Upper lobe of left lung (tissue), 6 donors: ENCODE measurements around the gene AAMDC. TPM values are rescaled to one million over a fixed set of nuclear protein-coding genes. Genes with fewer than 3 reads are reported as not detected.
A peak's percentile ranks its signal among the peaks of the same experiment; 100 is the strongest.
"Not testable (repeated sequence)": the region's sequence is repeated elsewhere in the genome, so short reads cannot be mapped to it uniquely, and the experiment has no call there.

Source experiments
- ATAC-seq, 2 donors: fragments of 200-7000 bp; cut with Tn5 transposase; one replicate each; pipeline ENCODE4 v1.9.1; 2022; ENCODE audit warnings: mild to moderate bottlenecking in 2 of 2, moderate library complexity in 2 of 2; ENCODE audit not compliant: low FRiP score in 2 of 2
- DNase-seq, 2 donors: peaks; one replicate each; pipeline ENCODE4 v3.0.0-alpha.2; 2019 to 2020
- H3K27ac ChIP-seq, 4 donors: fragments of 200-600 bp; sonication (generic); one replicate each; pipeline ENCODE4 v1.5.1; 2016 to 2019
- H3K27me3 ChIP-seq, 4 donors: fragments of 200-600 bp; sonication (generic); one replicate each; pipeline ENCODE4 v1.5.1; 2017 to 2019
- H3K36me3 ChIP-seq, 4 donors: fragments of 200-600 bp; sonication (generic); one replicate each; pipeline ENCODE4 v1.5.1; 2016 to 2019
- H3K4me1 ChIP-seq, 4 donors: fragments of 200-600 bp; sonication (generic); one replicate each; pipeline ENCODE4 v1.5.1; 2018 to 2019
- H3K4me3 ChIP-seq, 4 donors: fragments of 200-600 bp; sonication (generic); one replicate each; pipeline ENCODE4 v1.5.1; 2017 to 2019; ENCODE audit warnings: mild to moderate bottlenecking in 2 of 4, moderate library complexity in 1 of 4
- H3K9me3 ChIP-seq, 4 donors: fragments of 200-600 bp; sonication (generic); one replicate each; pipeline ENCODE4 v1.5.1; 2018 to 2019
- CTCF ChIP-seq, 6 experiments: fragments of 450-650 bp in 4 of 6; fragments of 200-600 bp in 2 of 6; sonication (generic) in 2 of 6; IDR thresholded peaks; one replicate each; pipeline ENCODE4 v1.5.1; 2016 to 2019; ENCODE audit warnings: antibody characterized with exemption in 6 of 6
- EP300 ChIP-seq, 4 donors: sonication (generic); formaldehyde crosslinking; IDR thresholded peaks; one replicate each; pipeline ENCODE4 v1.5.1; 2017; ENCODE audit warnings: antibody characterized with exemption in 4 of 4, control low read depth in 2 of 4
- POLR2A ChIP-seq, 4 donors: fragments of 450-650 bp; IDR thresholded peaks; one replicate each; pipeline ENCODE4 v1.5.1; 2016 to 2017; ENCODE audit warnings: antibody characterized with exemption in 4 of 4, mild to moderate bottlenecking in 2 of 4
- POLR2AphosphoS5 ChIP-seq, 2 donors: sonication (generic); formaldehyde crosslinking; IDR thresholded peaks; one replicate each; pipeline ENCODE4 v1.5.1; 2017; ENCODE audit warnings: antibody characterized with exemption in 2 of 2
- WGBS, 2 donors: methylation state at CpG; one replicate each; pipeline ENCODE4 v1.1.5; 2017 to 2018; 5-methylcytosine and 5-hydroxymethylcytosine counted together
- small RNA-seq, 4 donors: library from RNA; depleted of rRNA; stranded (forward); fragments of <200 nt; gene quantifications; one replicate each; pipeline ENCODE3, GENCODE V24; 2016
- total RNA-seq, 6 donors: library from RNA; depleted of rRNA in 4 of 6; stranded (reverse); fragments of >200 nt in 4 of 6; gene quantifications; one replicate each; pipeline versions ENCODE4 v1.1.0 to v1.2.1, GENCODE V29; 2016 to 2021
- donor health status: DM: no; HTN: no; CAD: no; lungs with moderate emphysema.
- donor health status: DM: no; HTN: yes; CAD: no; lungs with severe emphysema.

The AAMDC gene
- total RNA-seq, 6 donors from 2014 or later: 26.2 to 36.1 (median 29.3) TPM; not detected in 1

GRCh38 chr11:77909277-77909676, 88.3 kb downstream of the AAMDC start:
- Histone ChIP-seq H3K27me3 (no peaks in the 10 kb centered on the region), H3K36me3 (peaks cover 0 to 8% (median 0%) of the 10 kb centered on the region in 4 donors), H3K27ac (no peak overlapping the region), H3K4me1 (peaks cover 0 to 4% (median under 1%) of the 10 kb centered on the region in 4 donors), H3K9me3 (no peaks in the 10 kb centered on the region), H3K4me3 (no peak overlapping the region)
- no peak for ATAC-seq
- WGBS, 2 donors: 91 to 94% methylated on average over 2 of the region's 2 CpGs
- DNase-seq: no peak
- no peak for TF ChIP-seq CTCF (IDR thresholded peaks at IDR 0.05)
- TF ChIP-seq POLR2AphosphoS5 (IDR thresholded peaks at IDR 0.05): no peak
- TF ChIP-seq EP300 (IDR thresholded peaks at IDR 0.05): no peak
- TF ChIP-seq POLR2A (IDR thresholded peaks at IDR 0.05): no peak

- not testable (repeated sequence) for H3K4me3 ChIP-seq, ATAC-seq, H3K9me3 ChIP-seq, H3K27ac ChIP-seq, DNase-seq, H3K27me3 ChIP-seq
- Histone ChIP-seq H3K36me3 (peaks cover 0 to 11% (median 0%) of the 10 kb centered on the region in 4 donors), H3K4me1 (peaks cover 0 to 14% (median 11%) of the 10 kb centered on the region in 4 donors)
- 97 to 98% methylated on average over 6 of the region's 6 CpGs for WGBS, 2 donors
Observed at GRCh38 chr11:77910828-77911227, 89.9 kb downstream of the AAMDC start.

- H3K9me3 ChIP-seq, H3K36me3 ChIP-seq, ATAC-seq, H3K27me3 ChIP-seq, DNase-seq, H3K27ac ChIP-seq, H3K4me3 ChIP-seq: not testable (repeated sequence)
- WGBS, 2 donors: 64 to 75% methylated on average over 3 to 4 of the region's 4 CpGs
- peaks cover 0 to 14% (median 11%) of the 10 kb centered on the region in 4 donors for H3K4me1 ChIP-seq
Observed at GRCh38 chr11:77913608-77914306, 92.8 kb downstream of the AAMDC start.

GRCh38 chr11:77914307-77914791, 93.4 kb downstream of the AAMDC start:
- peaks cover 0 to 14% (median 11%) of the 10 kb centered on the region in 4 donors for H3K4me1 ChIP-seq
- ATAC-seq: peak in 1 of 2 donors; percentile 30
- WGBS, 2 donors: 36 to 45% methylated on average over 4 of the region's 4 CpGs
- not testable (repeated sequence) for H3K4me3 ChIP-seq, H3K27me3 ChIP-seq, H3K27ac ChIP-seq, DNase-seq, H3K9me3 ChIP-seq
- H3K36me3 ChIP-seq: peaks cover 0 to 10% (median 0%) of the 10 kb centered on the region in 4 donors

GRCh38 chr11:77917713-77918112, 96.8 kb downstream of the AAMDC start:
- H3K27me3 ChIP-seq, H3K4me3 ChIP-seq, H3K27ac ChIP-seq, H3K9me3 ChIP-seq, ATAC-seq, DNase-seq: not testable (repeated sequence)
- peaks cover 0 to 14% (median 11%) of the 10 kb centered on the region in 4 donors for H3K4me1 ChIP-seq
- WGBS, 2 donors: 83 to 92% methylated on average over 1 of the region's 2 CpGs
- H3K36me3 ChIP-seq: peaks cover 0 to 16% (median 2%) of the 10 kb centered on the region in 4 donors

Small RNA genes lying within 50 kb of the gene (small RNA-seq; reads per million reads assigned to genes)
- 0 reads per million in 4 donors for gene AP002812.4

Other genes with a start within 250 kb of the AAMDC start
- gene AQP11, start 231.2 kb upstream of the AAMDC start, total RNA-seq: under 1 TPM in 4 of 6 donors, not detected in 2; 0.49 to 0.91 (median 0.60) TPM
- 10 to 100 TPM; 32.5 to 72.3 (median 54.9) TPM for gene CLNS1A, start 183.3 kb upstream of the AAMDC start, total RNA-seq
- 100 to 1,000 TPM in 1 of 6 donors, 10 to 100 TPM in 5; 36.2 to 136 (median 71.2) TPM for gene RSF1, start 422 bp upstream of the AAMDC start, total RNA-seq
- gene INTS4, start 173.5 kb downstream of the AAMDC start, total RNA-seq: 10 to 100 TPM; 15.3 to 58.7 (median 28.8) TPM
- 10 to 100 TPM; 10.3 to 28.6 (median 24.3) TPM for gene KCTD14, start 202.1 kb downstream of the AAMDC start, total RNA-seq
- under 1 TPM in 1 of 6 donors, not detected in 5; 0.17 TPM for gene THRSP, start 242.7 kb downstream of the AAMDC start, total RNA-seq